Suprapubic skin (tissue), 4 donors: ENCODE results near the gene TAC4. TPM values are rescaled to one million over a fixed set of nuclear protein-coding genes. Genes with fewer than 3 reads are reported as not detected.
A peak's percentile ranks its signal among the peaks of the same experiment; 100 is the strongest.

Source experiments
- DNase-seq, 2 donors: peaks; one replicate each; pipeline ENCODE4 v3.0.0-alpha.2; 2019; ENCODE audit warnings: low spot score in 2 of 2
- H3K27ac ChIP-seq: fragments of 200-600 bp; sonication (generic); one replicate; pipeline ENCODE4 v1.5.1; 2019
- H3K27me3 ChIP-seq: fragments of 200-600 bp; sonication (generic); one replicate; pipeline ENCODE4 v1.5.1; 2019
- H3K36me3 ChIP-seq: fragments of 200-600 bp; sonication (generic); one replicate; pipeline ENCODE4 v1.5.1; 2019
- H3K4me1 ChIP-seq: fragments of 200-600 bp; sonication (generic); one replicate; pipeline ENCODE4 v1.5.1; 2019
- H3K4me3 ChIP-seq: fragments of 200-600 bp; sonication (generic); one replicate; pipeline ENCODE4 v1.5.1; 2019; ENCODE audit warnings: mild to moderate bottlenecking
- H3K9me3 ChIP-seq: fragments of 200-600 bp; sonication (generic); one replicate; pipeline ENCODE4 v1.5.1; 2019
- EP300 ChIP-seq: sonication (generic); formaldehyde crosslinking; IDR thresholded peaks from one replicate; pipeline ENCODE4 v1.6.1; 2017; ENCODE audit warnings: antibody characterized with exemption
- POLR2A ChIP-seq, 2 donors: fragments of 450-650 bp; IDR thresholded peaks; one replicate each; pipeline ENCODE4 v1.6.1; 2017; ENCODE audit warnings: antibody characterized with exemption in 2 of 2, mild to moderate bottlenecking in 2 of 2, moderate library complexity in 2 of 2
- POLR2AphosphoS5 ChIP-seq, 3 donors: sonication (generic); formaldehyde crosslinking; IDR thresholded peaks; one replicate each; pipeline ENCODE4 v1.6.1; 2017; ENCODE audit warnings: antibody characterized with exemption in 3 of 3
- WGBS: methylation state at CpG from one replicate; pipeline ENCODE4 v1.1.5; 2018; 5-methylcytosine and 5-hydroxymethylcytosine counted together
- total RNA-seq, 4 donors: library from RNA; depleted of rRNA; stranded (reverse); fragments of >200 nt; gene quantifications; one replicate each; pipeline ENCODE4 v1.1.0, GENCODE V29; 2016
- TF ChIP-seq, protein P1 (sequence below), 2 donors: fragments of 200-600 bp in 1 of 2; fragments of 450-650 bp in 1 of 2; sonication (generic) in 1 of 2; IDR thresholded peaks; one replicate each; pipeline ENCODE4 v1.5.1; 2016 to 2019; ENCODE audit warnings: antibody characterized with exemption in 2 of 2, mild to moderate bottlenecking in 1 of 2, moderate library complexity in 1 of 2

TAC4 gene
- total RNA-seq, 4 donors from 2014 or later = not detected

DNA sequence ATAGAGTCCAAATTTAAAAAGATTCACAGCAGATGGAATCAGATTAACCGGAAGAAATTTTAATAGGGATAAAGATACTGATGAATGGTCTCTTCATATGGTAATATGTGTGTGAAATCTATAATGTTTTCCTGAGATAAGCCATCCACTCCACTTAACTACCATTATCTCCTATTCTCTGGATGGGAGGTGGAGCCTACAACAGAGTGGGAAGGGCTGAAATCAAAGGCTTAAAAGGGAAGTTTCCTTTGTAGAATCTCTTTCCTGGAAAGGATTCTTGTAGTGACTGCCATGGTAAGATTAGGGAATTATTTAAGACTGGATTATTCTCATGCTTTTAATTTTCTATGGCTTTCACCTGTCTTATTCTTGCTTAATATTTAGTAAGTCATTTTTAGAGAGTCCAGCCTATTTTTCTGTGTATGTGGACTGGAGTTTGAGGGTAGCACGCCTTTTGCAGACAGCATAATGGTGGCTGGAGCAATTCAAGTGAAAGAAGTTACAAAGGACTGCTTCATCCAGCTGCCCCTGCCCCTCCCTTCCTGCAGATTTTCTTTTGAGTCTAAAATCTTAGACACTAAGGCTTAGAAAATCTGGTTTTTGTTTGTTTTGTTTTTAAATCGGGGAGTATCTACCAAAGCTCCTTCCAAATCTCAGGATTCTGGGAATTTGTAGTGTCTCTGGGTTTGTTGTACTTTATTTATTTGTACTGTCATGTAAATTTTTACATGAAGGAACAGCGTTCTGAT lies 32.9 kb downstream of the TAC4 start:
- TF ChIP-seq POLR2AphosphoS5 (IDR thresholded peaks at IDR 0.05) (no peak), EP300 (no peak), POLR2A (IDR thresholded peaks at IDR 0.05) (no peak)
- TF ChIP-seq, protein P1, sequence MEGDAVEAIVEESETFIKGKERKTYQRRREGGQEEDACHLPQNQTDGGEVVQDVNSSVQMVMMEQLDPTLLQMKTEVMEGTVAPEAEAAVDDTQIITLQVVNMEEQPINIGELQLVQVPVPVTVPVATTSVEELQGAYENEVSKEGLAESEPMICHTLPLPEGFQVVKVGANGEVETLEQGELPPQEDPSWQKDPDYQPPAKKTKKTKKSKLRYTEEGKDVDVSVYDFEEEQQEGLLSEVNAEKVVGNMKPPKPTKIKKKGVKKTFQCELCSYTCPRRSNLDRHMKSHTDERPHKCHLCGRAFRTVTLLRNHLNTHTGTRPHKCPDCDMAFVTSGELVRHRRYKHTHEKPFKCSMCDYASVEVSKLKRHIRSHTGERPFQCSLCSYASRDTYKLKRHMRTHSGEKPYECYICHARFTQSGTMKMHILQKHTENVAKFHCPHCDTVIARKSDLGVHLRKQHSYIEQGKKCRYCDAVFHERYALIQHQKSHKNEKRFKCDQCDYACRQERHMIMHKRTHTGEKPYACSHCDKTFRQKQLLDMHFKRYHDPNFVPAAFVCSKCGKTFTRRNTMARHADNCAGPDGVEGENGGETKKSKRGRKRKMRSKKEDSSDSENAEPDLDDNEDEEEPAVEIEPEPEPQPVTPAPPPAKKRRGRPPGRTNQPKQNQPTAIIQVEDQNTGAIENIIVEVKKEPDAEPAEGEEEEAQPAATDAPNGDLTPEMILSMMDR (IDR thresholded peaks at IDR 0.05) = no peak
- Histone ChIP-seq H3K27ac (peak overlapping the region; percentile 71), H3K4me3 (no peak overlapping the region), H3K4me1 (peaks cover 42% of the 10 kb centered on the region), H3K36me3 (peaks cover 59% of the 10 kb centered on the region), H3K27me3 (no peaks in the 10 kb centered on the region), H3K9me3 (no peaks in the 10 kb centered on the region)
- no peak for DNase-seq
- WGBS = 45% methylated on average over 4 of the region's 4 CpGs

- peaks cover 4% of the 10 kb centered on the region for H3K4me1 ChIP-seq
- H3K36me3 ChIP-seq = peaks cover 91% of the 10 kb centered on the region
- DNase-seq = no peak
- whole genome bisulfite sequencing = 76% methylated on average over 4 of the region's 4 CpGs
- H3K27ac ChIP-seq = no peak overlapping the region
- H3K9me3 ChIP-seq = no peaks in the 10 kb centered on the region
- no peak overlapping the region for H3K4me3 ChIP-seq
- H3K27me3 ChIP-seq = no peaks in the 10 kb centered on the region
- no peak for TF ChIP-seq POLR2A (IDR thresholded peaks at IDR 0.05)
Observed at GRCh38 chr17:49809056-49809455, 38.8 kb downstream of the TAC4 start.

DNA sequence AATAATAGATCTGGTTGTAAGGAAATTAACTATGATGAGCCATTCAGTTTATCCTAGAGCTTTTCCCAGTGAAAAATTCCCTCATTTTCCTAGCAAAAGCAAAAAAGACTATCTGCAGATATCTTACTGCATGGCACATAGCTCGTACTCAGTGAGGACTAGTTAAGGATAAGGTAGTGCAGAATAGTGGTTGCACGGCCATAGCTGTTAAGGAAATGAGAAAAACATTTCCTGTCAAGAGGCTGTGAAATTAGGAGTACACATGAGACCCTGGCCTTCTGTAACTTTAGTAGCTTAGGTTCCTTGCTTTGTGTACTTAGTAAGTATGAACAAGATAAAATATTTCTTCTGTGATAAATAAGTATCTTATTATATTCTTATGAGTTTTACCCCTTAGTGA lies 49.1 kb downstream of the TAC4 start:
- Histone ChIP-seq H3K9me3 (no peaks in the 10 kb centered on the region), H3K27me3 (no peaks in the 10 kb centered on the region), H3K36me3 (peaks cover 77% of the 10 kb centered on the region), H3K4me3 (no peak overlapping the region), H3K4me1 (no peaks in the 10 kb centered on the region), H3K27ac (no peak overlapping the region)
- TF ChIP-seq EP300 (no peak), POLR2A (IDR thresholded peaks at IDR 0.05) (no peak), POLR2AphosphoS5 (IDR thresholded peaks at IDR 0.05) (no peak)
- TF ChIP-seq, protein P1 (IDR thresholded peaks at IDR 0.05) = no peak
- 75% methylated on average over 2 of the region's 2 CpGs for WGBS
- no peak for DNase-seq

GRCh38 chr17:49798182-49798581 lies 49.7 kb downstream of the TAC4 start:
- H3K27me3 ChIP-seq = no peaks in the 10 kb centered on the region
- 70% methylated on average over 8 of the region's 8 CpGs for WGBS
- peaks cover 75% of the 10 kb centered on the region for H3K36me3 ChIP-seq
- H3K9me3 ChIP-seq = no peaks in the 10 kb centered on the region
- peaks cover 5% of the 10 kb centered on the region for H3K4me1 ChIP-seq
- no peak for DNase-seq
- TF ChIP-seq POLR2A (IDR thresholded peaks at IDR 0.05) (no peak), POLR2AphosphoS5 (IDR thresholded peaks at IDR 0.05) (no peak), EP300 (no peak)
- TF ChIP-seq, protein P1 (IDR thresholded peaks at IDR 0.05) = no peak
- H3K4me3 ChIP-seq = no peak overlapping the region
- no peak overlapping the region for H3K27ac ChIP-seq

GRCh38 chr17:49795372-49795771 lies 52.5 kb downstream of the TAC4 start:
- no peaks in the 10 kb centered on the region for H3K9me3 ChIP-seq
- 72% methylated on average over 5 of the region's 5 CpGs for WGBS
- TF ChIP-seq EP300 (no peak), POLR2AphosphoS5 (IDR thresholded peaks at IDR 0.05) (no peak), POLR2A (IDR thresholded peaks at IDR 0.05) (no peak)
- TF ChIP-seq, protein P1 (IDR thresholded peaks at IDR 0.05) = no peak
- no peak overlapping the region for H3K27ac ChIP-seq
- peaks cover 72% of the 10 kb centered on the region for H3K36me3 ChIP-seq
- H3K4me1 ChIP-seq = peaks cover 16% of the 10 kb centered on the region
- H3K27me3 ChIP-seq = no peaks in the 10 kb centered on the region
- no peak for DNase-seq
- no peak overlapping the region for H3K4me3 ChIP-seq
